Body of pancreas (tissue), 4 donors: ENCODE results near the gene OR10H3. TPM values are rescaled to one million over a fixed set of nuclear protein-coding genes. Genes with fewer than 3 reads are reported as not detected.

Experiments used
- ATAC-seq: fragments of 150-250 bp; one replicate; pipeline ENCODE4 v1.9.1; 2016
- DNase-seq, 4 donors: peaks; one replicate each; pipeline ENCODE4 v3.0.0-alpha.2; 2019
- H3K27ac ChIP-seq, 4 donors: fragments of 200-600 bp; sonication (generic); 1 replicate in 3 of 4; 2 replicates in 1 of 4; pipeline versions ENCODE4 v1.5.1 to v1.6.1; 2016 to 2019; ENCODE audit warnings: mild to moderate bottlenecking in 1 of 4, mixed read lengths in 1 of 4, moderate library complexity in 1 of 4
- H3K27me3 ChIP-seq, 2 donors: fragments of 200-600 bp; sonication (generic); one replicate each; pipeline ENCODE4 v1.6.0; 2016; ENCODE audit warnings: mild to moderate bottlenecking in 1 of 2
- H3K36me3 ChIP-seq, 2 donors: fragments of 200-600 bp; sonication (generic); replicated peaks in 1 of 2; 2 replicates each; pipeline ENCODE4 v1.5.1; 2016; ENCODE audit warnings: low read depth in 2 of 2; ENCODE audit not compliant: insufficient read depth in 1 of 2
- H3K4me1 ChIP-seq: fragments of 200-600 bp; sonication (generic); one replicate; pipeline ENCODE4 v1.6.0; 2016
- H3K4me3 ChIP-seq, 2 donors: fragments of 200-600 bp; sonication (generic); 1 replicate in 1 of 2; 2 replicates in 1 of 2; pipeline ENCODE4 v1.5.1; 2016 to 2019
- H3K9me3 ChIP-seq, 3 donors: fragments of 200-600 bp; sonication (generic); 1 replicate in 2 of 3; 2 replicates in 1 of 3; pipeline ENCODE4 v1.5.1; 2016
- POLR2A ChIP-seq, 3 donors: fragments of 450-650 bp; IDR thresholded peaks; one replicate each; pipeline ENCODE4 v1.6.1; 2016; ENCODE audit warnings: antibody characterized with exemption in 3 of 3, mild to moderate bottlenecking in 2 of 3
- WGBS, 2 donors: methylation state at CpG; one replicate each; pipeline ENCODE4 v1.1.5; 2017; 5-methylcytosine and 5-hydroxymethylcytosine counted together
- intact Hi-C: fragments of 100-400 bp; cut with DNase I; formaldehyde crosslinking; loops from one replicate; pipeline ENCODE4 v1.15.1; 2023
- total RNA-seq, 2 donors: library from RNA; depleted of rRNA; stranded (reverse); fragments of >200 nt; gene quantifications; one replicate each; pipeline ENCODE4 v1.1.0, GENCODE V29; 2016
- TF ChIP-seq, protein P1 (sequence below), 7 experiments: fragments of 450-650 bp in 4 of 7; fragments of 200-600 bp in 3 of 7; sonication (generic) in 3 of 7; IDR thresholded peaks; one replicate each; pipeline ENCODE4 v1.5.1; 2016 to 2019; ENCODE audit warnings: antibody characterized with exemption in 7 of 7

OR10H3 gene
- total RNA-seq, 2 donors from 2014 or later: not detected

DNA sequence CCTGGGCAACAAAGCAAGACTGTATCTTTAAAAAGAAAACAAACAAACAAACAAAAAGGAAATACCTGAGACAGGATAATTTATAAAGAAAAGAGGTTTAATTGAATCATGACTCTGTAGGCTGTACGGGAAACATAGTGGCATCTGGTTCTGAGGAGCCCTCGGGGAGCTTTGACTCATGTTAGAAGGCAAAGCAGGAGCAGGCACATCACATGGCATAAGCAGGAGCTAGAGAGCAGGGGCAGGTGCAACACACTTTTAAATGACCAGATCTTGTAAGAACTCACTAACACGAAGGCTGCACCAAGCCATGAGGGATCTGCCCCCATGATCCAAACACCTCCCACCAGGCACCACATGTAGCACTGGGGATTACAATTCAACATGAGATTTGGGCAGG lies 23.1 kb upstream of the OR10H3 start:
- no peaks in the 10 kb centered on the region for H3K36me3 ChIP-seq
- H3K9me3 ChIP-seq: no peaks in the 10 kb centered on the region
- ATAC-seq (no peak), DNase-seq (no peak)
- intact Hi-C loops: no loop called here
- no peak overlapping the region for H3K4me3 ChIP-seq
- H3K4me1 ChIP-seq: no peaks in the 10 kb centered on the region
- TF ChIP-seq, protein P1, sequence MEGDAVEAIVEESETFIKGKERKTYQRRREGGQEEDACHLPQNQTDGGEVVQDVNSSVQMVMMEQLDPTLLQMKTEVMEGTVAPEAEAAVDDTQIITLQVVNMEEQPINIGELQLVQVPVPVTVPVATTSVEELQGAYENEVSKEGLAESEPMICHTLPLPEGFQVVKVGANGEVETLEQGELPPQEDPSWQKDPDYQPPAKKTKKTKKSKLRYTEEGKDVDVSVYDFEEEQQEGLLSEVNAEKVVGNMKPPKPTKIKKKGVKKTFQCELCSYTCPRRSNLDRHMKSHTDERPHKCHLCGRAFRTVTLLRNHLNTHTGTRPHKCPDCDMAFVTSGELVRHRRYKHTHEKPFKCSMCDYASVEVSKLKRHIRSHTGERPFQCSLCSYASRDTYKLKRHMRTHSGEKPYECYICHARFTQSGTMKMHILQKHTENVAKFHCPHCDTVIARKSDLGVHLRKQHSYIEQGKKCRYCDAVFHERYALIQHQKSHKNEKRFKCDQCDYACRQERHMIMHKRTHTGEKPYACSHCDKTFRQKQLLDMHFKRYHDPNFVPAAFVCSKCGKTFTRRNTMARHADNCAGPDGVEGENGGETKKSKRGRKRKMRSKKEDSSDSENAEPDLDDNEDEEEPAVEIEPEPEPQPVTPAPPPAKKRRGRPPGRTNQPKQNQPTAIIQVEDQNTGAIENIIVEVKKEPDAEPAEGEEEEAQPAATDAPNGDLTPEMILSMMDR (IDR thresholded peaks at IDR 0.05): no peak
- TF ChIP-seq POLR2A (IDR thresholded peaks at IDR 0.05): no peak
- no peak overlapping the region for H3K27ac ChIP-seq
- WGBS, 2 donors: 30% methylated on average over 3 of the region's 3 CpGs
- no peaks in the 10 kb centered on the region for H3K27me3 ChIP-seq

DNA sequence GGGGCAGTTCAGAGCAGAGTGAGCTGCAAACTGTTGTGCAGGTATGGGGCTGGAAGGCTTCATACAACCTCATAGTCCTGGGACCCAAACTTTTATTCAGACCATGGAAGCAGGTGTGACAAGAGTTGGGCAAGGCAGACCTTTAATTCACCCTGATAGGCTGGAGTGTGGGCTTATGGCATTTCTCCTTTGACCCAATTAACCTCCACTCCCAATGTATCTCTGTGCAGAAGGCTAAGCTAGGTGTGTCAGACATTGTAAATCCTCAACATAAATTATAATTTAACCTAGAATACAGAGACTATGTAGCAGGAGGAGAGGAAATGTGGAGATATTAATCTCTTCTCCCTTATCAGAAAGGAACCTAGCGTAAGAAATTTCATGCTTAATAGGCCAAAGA lies 22.1 kb upstream of the OR10H3 start:
- TF ChIP-seq, protein P1 (IDR thresholded peaks at IDR 0.05): no peak
- no peak for TF ChIP-seq POLR2A (IDR thresholded peaks at IDR 0.05)
- 65 to 70% methylated on average over 1 of the region's 1 CpG for WGBS, 2 donors
- Histone ChIP-seq H3K36me3 (no peaks in the 10 kb centered on the region), H3K4me1 (no peaks in the 10 kb centered on the region), H3K9me3 (no peaks in the 10 kb centered on the region), H3K4me3 (no peak overlapping the region), H3K27me3 (no peaks in the 10 kb centered on the region), H3K27ac (no peak overlapping the region)
- ATAC-seq: no peak
- intact Hi-C loops: no loop called here
- DNase-seq: no peak

DNA sequence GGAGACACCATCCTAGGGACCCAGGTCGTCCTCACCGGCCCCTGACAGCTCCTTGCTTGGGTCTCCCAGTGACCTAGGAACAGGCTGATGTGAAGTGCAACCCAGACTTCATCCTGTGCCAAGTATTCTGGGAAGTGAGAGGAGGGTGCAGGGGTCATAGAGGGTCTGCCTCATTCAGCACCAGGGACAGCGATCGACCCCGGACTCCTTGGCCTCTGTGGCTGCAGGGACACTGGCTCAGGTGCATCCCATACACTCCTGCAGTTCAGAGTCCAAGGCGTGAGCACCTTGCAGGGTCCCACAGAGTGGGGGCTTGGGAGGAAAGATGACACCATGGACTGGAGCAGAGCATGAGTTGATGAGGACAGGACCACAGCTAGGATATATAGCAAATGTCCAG lies 20.0 kb upstream of the OR10H3 start:
- no peak for DNase-seq
- WGBS, 2 donors: 15 to 17% methylated on average over 5 to 6 of the region's 6 CpGs
- H3K9me3 ChIP-seq: no peaks in the 10 kb centered on the region
- H3K27me3 ChIP-seq: no peaks in the 10 kb centered on the region
- no peak overlapping the region for H3K4me3 ChIP-seq
- H3K36me3 ChIP-seq: no peaks in the 10 kb centered on the region
- ATAC-seq: no peak
- TF ChIP-seq POLR2A (IDR thresholded peaks at IDR 0.05): no peak
- TF ChIP-seq, protein P1 (IDR thresholded peaks at IDR 0.05): no peak
- H3K4me1 ChIP-seq: no peaks in the 10 kb centered on the region
- no peak overlapping the region for H3K27ac ChIP-seq
- intact Hi-C loops: no loop called here

DNA sequence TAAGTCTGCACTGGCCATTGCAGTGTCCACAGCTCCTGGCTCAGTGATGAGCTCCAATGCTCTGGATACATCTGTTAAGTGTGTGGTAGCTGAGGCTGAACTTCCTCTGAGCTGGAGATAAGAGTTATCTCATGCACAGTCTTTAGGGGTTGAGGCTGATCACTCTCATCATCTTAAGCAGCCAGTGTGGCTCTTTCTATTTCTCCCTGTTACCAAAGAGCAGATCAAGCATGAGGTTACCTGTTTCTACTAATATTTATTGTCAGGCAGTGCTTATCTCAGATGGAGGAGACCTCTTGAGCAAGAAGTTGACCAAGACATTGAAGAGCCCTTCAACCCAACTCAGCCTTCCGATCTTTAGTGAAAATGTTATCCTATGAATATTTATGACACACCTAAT lies 16.5 kb upstream of the OR10H3 start:
- no peaks in the 10 kb centered on the region for H3K27me3 ChIP-seq

DNA sequence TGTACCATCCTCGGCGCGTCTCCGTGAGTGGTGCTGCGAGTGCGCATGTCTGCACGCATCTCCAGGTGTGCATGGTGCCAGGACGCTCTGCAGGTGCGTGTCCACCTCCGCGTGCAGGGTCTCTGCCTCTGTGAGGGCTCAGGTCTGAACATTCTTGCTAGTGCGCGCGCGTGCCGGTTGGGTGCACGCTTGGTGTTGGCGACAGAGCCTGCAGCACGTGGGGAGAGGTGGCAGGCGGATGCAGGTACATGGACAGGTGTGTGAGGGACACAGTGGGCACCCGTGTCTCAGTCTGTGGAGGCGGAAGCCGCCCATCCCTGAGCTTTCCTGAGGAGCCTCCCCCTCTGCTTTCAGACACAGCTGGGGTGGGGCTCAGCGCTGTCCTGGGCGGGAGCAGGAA lies 14.8 kb upstream of the OR10H3 start:
- no peaks in the 10 kb centered on the region for H3K36me3 ChIP-seq
- intact Hi-C loops: no loop called here
- H3K9me3 ChIP-seq: no peaks in the 10 kb centered on the region
- H3K27ac ChIP-seq: no peak overlapping the region
- no peak for DNase-seq
- TF ChIP-seq POLR2A (IDR thresholded peaks at IDR 0.05): no peak
- TF ChIP-seq, protein P1 (IDR thresholded peaks at IDR 0.05): no peak
- H3K27me3 ChIP-seq: no peaks in the 10 kb centered on the region
- H3K4me1 ChIP-seq: no peaks in the 10 kb centered on the region
- ATAC-seq: no peak
- no peak overlapping the region for H3K4me3 ChIP-seq
- 21 to 23% methylated on average over 15 to 25 of the region's 25 CpGs for WGBS, 2 donors

More for the DNA sequence above, 16.5 kb upstream of the OR10H3 start:
- intact Hi-C loops: no loop called here
- ATAC-seq (no peak), DNase-seq (no peak)
- TF ChIP-seq, protein P1 (IDR thresholded peaks at IDR 0.05): no peak
- TF ChIP-seq POLR2A (IDR thresholded peaks at IDR 0.05): no peak
- H3K4me3 ChIP-seq: no peak overlapping the region
- no peak overlapping the region for H3K27ac ChIP-seq
- no peaks in the 10 kb centered on the region for H3K4me1 ChIP-seq
- WGBS, 2 donors: 69 to 74% methylated on average over 1 of the region's 1 CpG
- no peaks in the 10 kb centered on the region for H3K36me3 ChIP-seq
- H3K9me3 ChIP-seq: no peaks in the 10 kb centered on the region
